ENCODE measurements around the gene TRPM1.

The TRPM1 gene

GRCh38 chr15:31102039-31102321 lies 455 bp upstream of the TRPM1 start (continued):
- TF ChIP-seq, protein P1, sequence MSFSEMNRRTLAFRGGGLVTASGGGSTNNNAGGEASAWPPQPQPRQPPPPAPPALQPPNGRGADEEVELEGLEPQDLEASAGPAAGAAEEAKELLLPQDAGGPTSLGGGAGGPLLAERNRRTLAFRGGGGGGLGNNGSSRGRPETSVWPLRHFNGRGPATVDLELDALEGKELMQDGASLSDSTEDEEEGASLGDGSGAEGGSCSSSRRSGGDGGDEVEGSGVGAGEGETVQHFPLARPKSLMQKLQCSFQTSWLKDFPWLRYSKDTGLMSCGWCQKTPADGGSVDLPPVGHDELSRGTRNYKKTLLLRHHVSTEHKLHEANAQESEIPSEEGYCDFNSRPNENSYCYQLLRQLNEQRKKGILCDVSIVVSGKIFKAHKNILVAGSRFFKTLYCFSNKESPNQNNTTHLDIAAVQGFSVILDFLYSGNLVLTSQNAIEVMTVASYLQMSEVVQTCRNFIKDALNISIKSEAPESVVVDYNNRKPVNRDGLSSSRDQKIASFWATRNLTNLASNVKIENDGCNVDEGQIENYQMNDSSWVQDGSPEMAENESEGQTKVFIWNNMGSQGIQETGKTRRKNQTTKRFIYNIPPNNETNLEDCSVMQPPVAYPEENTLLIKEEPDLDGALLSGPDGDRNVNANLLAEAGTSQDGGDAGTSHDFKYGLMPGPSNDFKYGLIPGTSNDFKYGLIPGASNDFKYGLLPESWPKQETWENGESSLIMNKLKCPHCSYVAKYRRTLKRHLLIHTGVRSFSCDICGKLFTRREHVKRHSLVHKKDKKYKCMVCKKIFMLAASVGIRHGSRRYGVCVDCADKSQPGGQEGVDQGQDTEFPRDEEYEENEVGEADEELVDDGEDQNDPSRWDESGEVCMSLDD (tag by site-specific recombination; IDR thresholded peaks at IDR 0.05), result no peak
- TF ChIP-seq ZNF121 (tag by site-specific recombination; IDR thresholded peaks at IDR 0.05), result no peak
- no peak for TF ChIP-seq RBAK (tag by site-specific recombination; IDR thresholded peaks at IDR 0.05)
- TF ChIP-seq ZSCAN30 (tag by site-specific recombination; IDR thresholded peaks at IDR 0.05), result no peak

DNA sequence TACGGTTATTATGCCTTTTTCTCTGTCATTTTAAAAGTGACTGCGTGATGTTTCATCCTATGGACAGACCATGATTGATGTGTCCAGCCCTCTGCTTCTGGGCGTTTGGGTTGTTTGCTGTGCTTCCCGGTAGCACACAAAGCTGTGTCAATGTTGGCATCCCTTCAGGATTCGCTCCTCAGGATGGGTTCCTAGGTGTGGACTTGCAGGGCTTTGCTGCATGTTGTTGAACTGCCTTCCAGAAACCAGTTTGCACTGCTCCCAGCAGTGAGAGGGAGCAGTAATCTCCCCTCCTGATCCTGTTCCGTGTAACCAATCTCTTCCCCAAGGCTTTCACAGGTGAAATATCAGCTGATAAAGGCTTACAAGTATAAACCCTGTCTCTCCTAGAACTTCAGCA lies 787 bp downstream of the TRPM1 start:
- Histone ChIP-seq H3K36me3 (ENCODE audit: control insufficient read depth in 2 of 2, insufficient read depth in 1 of 2, low read length in 2 of 2) (no peaks in the 10 kb centered on the region), H3K4me3 (ENCODE audit: low read depth, low read length) (no peak overlapping the region), H3K9me3 (ENCODE audit: control insufficient read depth, insufficient read depth, low read depth, low read length) (no peaks in the 10 kb centered on the region), H3K4me1 (ENCODE audit: control insufficient read depth, insufficient read depth, low read length) (no peaks in the 10 kb centered on the region), H3K27ac (ENCODE audit: extremely low read depth, low read depth, low read length) (no peak overlapping the region)
- TF ChIP-seq GFI1B (tag by site-specific recombination; IDR thresholded peaks at IDR 0.05), result no peak
- TF ChIP-seq ZBTB44 (tag by site-specific recombination; IDR thresholded peaks at IDR 0.05), result no peak
- no peak for TF ChIP-seq ZBTB6 (tag by site-specific recombination; IDR thresholded peaks at IDR 0.05)
- TF ChIP-seq ZNF747 (tag by site-specific recombination; IDR thresholded peaks at IDR 0.05), result no peak
- CTCF ChIA-PET, result interaction anchor here (1.5 kb wide), 1 partner anchor 29 kb away, joined by 5 read pairs; no protein-coding TSS in a partner anchor
- POLR2A ChIA-PET, result no interaction called here

DNA sequence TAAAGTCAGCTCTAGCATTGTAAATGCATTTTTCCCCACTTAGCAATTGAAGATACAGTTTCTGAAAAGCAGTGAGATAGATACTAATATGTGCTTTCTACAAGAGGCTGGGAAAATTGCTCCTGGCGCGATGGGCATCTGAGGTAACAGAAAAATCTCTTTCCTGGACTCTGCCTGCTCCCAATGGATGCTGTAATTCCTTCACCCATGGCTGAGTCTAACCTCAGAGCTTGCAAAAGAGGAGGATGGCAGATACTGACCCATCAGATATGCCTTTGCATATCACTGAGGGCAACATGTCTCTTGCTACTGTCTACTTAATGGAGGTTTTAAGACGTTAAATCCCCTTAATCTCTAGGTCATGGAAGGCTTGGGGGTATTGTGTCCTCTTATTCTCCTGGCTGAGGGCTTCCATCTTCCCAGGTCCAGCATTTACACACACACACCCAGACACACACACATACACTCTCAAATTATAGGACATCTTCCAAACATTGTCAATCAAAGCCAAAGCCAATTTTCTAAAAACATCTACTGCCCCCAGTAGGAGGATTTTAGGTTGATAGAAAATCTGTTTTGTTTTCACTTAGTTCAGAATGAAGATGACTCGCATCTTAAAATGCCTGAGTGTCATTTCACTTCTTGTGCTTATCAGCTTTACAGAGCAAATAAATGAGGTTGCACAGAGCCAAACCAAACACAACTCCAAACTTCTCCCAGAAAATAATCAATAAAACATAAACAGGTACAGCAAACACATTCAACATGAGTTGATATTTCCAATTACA lies 2.4 kb downstream of the TRPM1 start:
- Histone ChIP-seq H3K9me3 (ENCODE audit: control insufficient read depth, insufficient read depth, low read depth, low read length) (no peaks in the 10 kb centered on the region), H3K36me3 (ENCODE audit: control insufficient read depth in 2 of 2, insufficient read depth in 1 of 2, low read length in 2 of 2) (no peaks in the 10 kb centered on the region), H3K27ac (ENCODE audit: extremely low read depth, low read depth, low read length) (no peak overlapping the region), H3K4me3 (ENCODE audit: low read depth, low read length) (no peak overlapping the region), H3K4me1 (ENCODE audit: control insufficient read depth, insufficient read depth, low read length) (no peaks in the 10 kb centered on the region)
- POLR2A ChIA-PET, result no interaction called here
- TF ChIP-seq OVOL3 (tag by site-specific recombination; IDR thresholded peaks at IDR 0.05) (no peak), ZNF202 (tag by site-specific recombination; IDR thresholded peaks at IDR 0.05; ENCODE audit: borderline replicate concordance) (no peak), FEZF1 (tag by site-specific recombination; IDR thresholded peaks at IDR 0.05) (peak; percentile 21; the same call in 1 of the 2 replicates), RBAK (tag by site-specific recombination; IDR thresholded peaks at IDR 0.05) (no peak), BCL6B (tag by site-specific recombination; IDR thresholded peaks at IDR 0.05) (no peak)
- TF ChIP-seq, protein P2, sequence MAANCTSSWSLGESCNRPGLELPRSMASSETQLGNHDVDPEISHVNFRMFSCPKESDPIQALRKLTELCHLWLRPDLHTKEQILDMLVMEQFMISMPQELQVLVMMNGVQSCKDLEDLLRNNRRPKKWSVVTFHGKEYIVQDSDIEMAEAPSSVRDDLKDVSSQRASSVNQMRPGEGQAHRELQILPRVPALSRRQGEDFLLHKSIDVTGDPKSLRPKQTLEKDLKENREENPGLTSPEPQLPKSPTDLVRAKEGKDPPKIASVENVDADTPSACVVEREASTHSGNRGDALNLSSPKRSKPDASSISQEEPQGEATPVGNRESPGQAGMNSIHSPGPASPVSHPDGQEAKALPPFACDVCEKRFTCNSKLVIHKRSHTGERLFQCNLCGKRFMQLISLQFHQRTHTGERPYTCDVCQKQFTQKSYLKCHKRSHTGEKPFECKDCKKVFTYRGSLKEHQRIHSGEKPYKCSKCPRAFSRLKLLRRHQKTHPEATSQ (tag by site-specific recombination; IDR thresholded peaks at IDR 0.05), result no peak
- CTCF ChIA-PET, result no interaction called here
